Trophoblast cell (in vitro differentiated cells and primary cell): ENCODE data around the gene PDE11A. TPM values are rescaled to one million over a fixed set of nuclear protein-coding genes. Genes with fewer than 3 reads are reported as not detected.

Source experiments
- DNase-seq, 2 donors: peaks; one replicate each; pipeline ENCODE4 v3.0.0-alpha.2; 2016
- H2AFZ ChIP-seq: 2 replicates; pipeline ENCODE4 v1.6.1; 2013; ENCODE audit warnings: low read length, moderate library complexity, mild to moderate bottlenecking; ENCODE audit not compliant: insufficient read depth, poor library complexity
- H2AK5ac ChIP-seq: 2 replicates; pipeline ENCODE4 v1.6.1; 2013; ENCODE audit warnings: mild to moderate bottlenecking, low read length
- H2BK120ac ChIP-seq: 2 replicates; pipeline ENCODE4 v1.6.1; 2013; ENCODE audit warnings: low read length, mild to moderate bottlenecking, moderate library complexity; ENCODE audit not compliant: insufficient read depth, poor library complexity
- H2BK12ac ChIP-seq: 2 replicates; pipeline ENCODE4 v1.6.1; 2013; ENCODE audit warnings: mild to moderate bottlenecking, low read length, moderate library complexity
- H2BK5ac ChIP-seq: 2 replicates; pipeline ENCODE4 v1.6.1; 2013; ENCODE audit warnings: low read length, low read depth, moderate library complexity, mild to moderate bottlenecking; ENCODE audit not compliant: poor library complexity
- H3K14ac ChIP-seq: 2 replicates; pipeline ENCODE4 v1.6.1; 2013; ENCODE audit warnings: mild to moderate bottlenecking, low read length
- H3K18ac ChIP-seq: 2 replicates; pipeline ENCODE4 v1.6.1; 2013; ENCODE audit warnings: mild to moderate bottlenecking, low read length
- H3K23ac ChIP-seq: 2 replicates; pipeline ENCODE4 v1.6.1; 2013; ENCODE audit warnings: low read length
- H3K27ac ChIP-seq: 2 replicates; pipeline ENCODE4 v1.5.1; 2013; ENCODE audit warnings: low read depth, mild to moderate bottlenecking, inconsistent platforms, low read length, moderate library complexity
- H3K27me3 ChIP-seq: 2 replicates; pipeline ENCODE4 v1.6.1; 2013; ENCODE audit warnings: inconsistent platforms, mild to moderate bottlenecking, low read length, moderate library complexity; ENCODE audit not compliant: insufficient read depth
- H3K36me3 ChIP-seq, 2 experiments: 1 replicate in 1 of 2; 2 replicates in 1 of 2; pipeline ENCODE4 v1.6.1; 2013; ENCODE audit warnings: low read length in 2 of 2, mild to moderate bottlenecking in 2 of 2, moderate library complexity in 1 of 2; ENCODE audit not compliant: insufficient read depth in 2 of 2, control insufficient read depth in 1 of 2
- H3K4ac ChIP-seq: 2 replicates; pipeline ENCODE4 v1.6.1; 2013; ENCODE audit warnings: low read depth, mild to moderate bottlenecking, low read length, moderate library complexity
- H3K4me1 ChIP-seq, 2 experiments: 1 replicate in 1 of 2; 2 replicates in 1 of 2; pipeline ENCODE4 v1.6.1; 2013; ENCODE audit warnings: low read length in 2 of 2, mild to moderate bottlenecking in 2 of 2, moderate library complexity in 1 of 2; ENCODE audit not compliant: insufficient read depth in 2 of 2, control insufficient read depth in 1 of 2
- H3K4me2 ChIP-seq: 2 replicates; pipeline ENCODE4 v1.6.1; 2013; ENCODE audit warnings: inconsistent platforms, mild to moderate bottlenecking, low read length, moderate library complexity
- H3K4me3 ChIP-seq: 2 replicates; pipeline ENCODE4 v1.5.1; 2013; ENCODE audit warnings: mild to moderate bottlenecking, low read depth, low read length, inconsistent platforms
- H3K79me1 ChIP-seq: one replicate; pipeline ENCODE4 v1.6.1; 2013; ENCODE audit warnings: low read length
- H3K79me2 ChIP-seq: 2 replicates; pipeline ENCODE4 v1.6.1; 2013; ENCODE audit warnings: low read length, mild to moderate bottlenecking; ENCODE audit not compliant: control insufficient read depth, insufficient read depth, poor library complexity
- H3K9ac ChIP-seq: 2 replicates; pipeline ENCODE4 v1.6.1; 2013; ENCODE audit warnings: mild to moderate bottlenecking, low read length
- H3K9me3 ChIP-seq: 2 replicates; pipeline ENCODE4 v1.6.1; 2013; ENCODE audit warnings: low read depth, mild to moderate bottlenecking, control low read depth, inconsistent platforms, low read length; ENCODE audit not compliant: insufficient read depth
- H4K12ac ChIP-seq: 2 replicates; pipeline ENCODE4 v1.6.1; 2013; ENCODE audit warnings: low read depth, mild to moderate bottlenecking, low read length, moderate library complexity
- H4K8ac ChIP-seq: 2 replicates; pipeline ENCODE4 v1.6.1; 2013; ENCODE audit warnings: low read depth, mild to moderate bottlenecking, low read length, moderate library complexity
- H4K91ac ChIP-seq: one replicate; pipeline ENCODE4 v1.6.1; 2013; ENCODE audit warnings: low read depth, mild to moderate bottlenecking, low read length, moderate library complexity
- WGBS: extraction: QIAGEN DNeasy Blood & Tissue Kit; methylation state at CpG from one replicate; pipeline ENCODE4 v1.1.7; 2013; ENCODE audit warnings: missing lambda C conversion rate; ENCODE audit not compliant: insufficient read length, insufficient coverage; ENCODE audit errors: extremely low coverage; 5-methylcytosine and 5-hydroxymethylcytosine counted together
- polyA plus RNA-seq: library from polyadenylated mRNA; stranded (reverse); fragments of 200-250 nt; gene quantifications from 2 replicates; pipeline ENCODE4 v1.2.3, GENCODE V29; 2013

The PDE11A gene
- 0.01 TPM in 1 of 2 replicates, not detected in the other for polyA plus RNA-seq

- H3K27me3 ChIP-seq = no peaks in the 10 kb centered on the region
- no peak within 1 kb of the TSS for H2AK5ac ChIP-seq
- H3K79me1 ChIP-seq = no peaks in the 10 kb centered on the region
- H3K4me3 ChIP-seq = peak within 1 kb of the TSS; percentile 33
- H3K9ac ChIP-seq = no peak within 1 kb of the TSS
- H3K4ac ChIP-seq = no peak within 1 kb of the TSS
- H4K91ac ChIP-seq = no peak within 1 kb of the TSS
- H2BK120ac ChIP-seq = no peak within 1 kb of the TSS
- H3K4me2 ChIP-seq = peak within 1 kb of the TSS; percentile 86
- H3K27ac ChIP-seq = no peak within 1 kb of the TSS
- no peaks in the 10 kb centered on the region for H3K79me2 ChIP-seq
- no peak within 1 kb of the TSS for H3K14ac ChIP-seq
- no peaks in the 10 kb centered on the region for H3K36me3 ChIP-seq
- H2BK5ac ChIP-seq = no peak within 1 kb of the TSS
- H3K23ac ChIP-seq = no peak within 1 kb of the TSS
- no peak within 1 kb of the TSS for H2BK12ac ChIP-seq
- H3K9me3 ChIP-seq = no peaks in the 10 kb centered on the region
- peaks cover 4 to 7% of the 10 kb centered on the region in 2 experiments for H3K4me1 ChIP-seq
- no CpG with 5 or more reads among the region's 44 CpGs for WGBS
- H2AFZ ChIP-seq = peak within 1 kb of the TSS; percentile 13
- DNase-seq = peak; percentile 60 to 75
- H4K8ac ChIP-seq = peak within 1 kb of the TSS; percentile 2
- no peak within 1 kb of the TSS for H4K12ac ChIP-seq
- no peak within 1 kb of the TSS for H3K18ac ChIP-seq
Observed at GRCh38 chr2:178072383-178073301, at the start of gene PDE11A. PDE11A (minus strand) TSS chr2:178072777; CDS start chr2:178072437, 340 bp downstream.

- Histone ChIP-seq H3K18ac (no peak overlapping the region), H4K8ac (no peak overlapping the region), H2BK5ac (no peak overlapping the region), H3K23ac (no peak overlapping the region), H3K4ac (no peak overlapping the region), H2BK12ac (no peak overlapping the region), H3K36me3 (peaks cover under 1 to 4% of the 10 kb centered on the region in 2 experiments), H3K9ac (no peak overlapping the region), H3K4me2 (no peak overlapping the region), H3K4me3 (no peak overlapping the region), H3K79me1 (no peaks in the 10 kb centered on the region), H2BK120ac (no peak overlapping the region), H3K27me3 (no peaks in the 10 kb centered on the region), H3K4me1 (no peaks in the 10 kb centered on the region), H4K91ac (no peak overlapping the region), H3K27ac (no peak overlapping the region), H4K12ac (no peak overlapping the region), H3K79me2 (no peaks in the 10 kb centered on the region), H2AFZ (no peak overlapping the region), H2AK5ac (no peak overlapping the region), H3K9me3 (no peaks in the 10 kb centered on the region), H3K14ac (no peak overlapping the region)
- no CpG with 5 or more reads among the region's 3 CpGs for WGBS
- no peak for DNase-seq
Observed at GRCh38 chr2:178119179-178119922, 46.8 kb upstream of the PDE11A start.

GRCh38 chr2:178117725-178118124, 45.1 kb upstream of the PDE11A start:
- no peak overlapping the region for H2AFZ ChIP-seq
- H2AK5ac ChIP-seq = no peak overlapping the region
- WGBS = no CpG with 5 or more reads among the region's 1 CpG
- no peaks in the 10 kb centered on the region for H3K79me1 ChIP-seq
- H3K4me2 ChIP-seq = no peak overlapping the region
- no peak overlapping the region for H4K8ac ChIP-seq
- peaks cover 0 to 3% of the 10 kb centered on the region in 2 experiments for H3K4me1 ChIP-seq
- H2BK5ac ChIP-seq = no peak overlapping the region
- H2BK120ac ChIP-seq = no peak overlapping the region
- H3K4ac ChIP-seq = no peak overlapping the region
- no peak overlapping the region for H3K4me3 ChIP-seq
- no peak overlapping the region for H3K14ac ChIP-seq
- H3K23ac ChIP-seq = no peak overlapping the region
- H4K91ac ChIP-seq = no peak overlapping the region
- no peaks in the 10 kb centered on the region for H3K27me3 ChIP-seq
- DNase-seq = no peak
- H3K79me2 ChIP-seq = peaks cover under 1% of the 10 kb centered on the region
- H3K9ac ChIP-seq = no peak overlapping the region
- H2BK12ac ChIP-seq = no peak overlapping the region
- no peaks in the 10 kb centered on the region for H3K9me3 ChIP-seq
- H3K18ac ChIP-seq = no peak overlapping the region
- H3K36me3 ChIP-seq = peaks cover 0 to 4% of the 10 kb centered on the region in 2 experiments
- no peak overlapping the region for H3K27ac ChIP-seq
- no peak overlapping the region for H4K12ac ChIP-seq

- Histone ChIP-seq H2AK5ac (no peak overlapping the region), H3K4me2 (no peak overlapping the region), H4K91ac (no peak overlapping the region), H2BK12ac (no peak overlapping the region), H3K9me3 (no peaks in the 10 kb centered on the region), H4K8ac (no peak overlapping the region), H3K27ac (no peak overlapping the region), H2BK5ac (no peak overlapping the region), H3K14ac (no peak overlapping the region), H3K4ac (no peak overlapping the region), H3K36me3 (peaks cover 0 to 2% of the 10 kb centered on the region in 2 experiments), H2AFZ (no peak overlapping the region), H3K79me1 (peaks cover 3% of the 10 kb centered on the region), H3K9ac (no peak overlapping the region), H3K4me3 (no peak overlapping the region), H3K79me2 (peaks cover 4% of the 10 kb centered on the region), H2BK120ac (no peak overlapping the region), H3K23ac (no peak overlapping the region), H4K12ac (no peak overlapping the region), H3K27me3 (no peaks in the 10 kb centered on the region), H3K18ac (no peak overlapping the region), H3K4me1 (peaks cover 0 to 4% of the 10 kb centered on the region in 2 experiments)
- no peak for DNase-seq
Observed at GRCh38 chr2:178115271-178115670, 42.7 kb upstream of the PDE11A start.
